ENCODE measurements around the gene IL1R2.

IL1R2 gene

GRCh38 chr2:102018823-102019445 is 27.2 kb downstream of the IL1R2 start:
- DNase-seq, result no peak

- DNase-seq, result peak in 55 of 58 donors; percentile 1 to 90 (median 58)
Measured at GRCh38 chr2:102020596-102021170, 28.9 kb downstream of the IL1R2 start.

- DNase-seq, result no peak
Measured at GRCh38 chr2:102021779-102022178, 30.0 kb downstream of the IL1R2 start.

GRCh38 chr2:102022884-102023539 is 31.3 kb downstream of the IL1R2 start:
- no peak for DNase-seq

- no peak for DNase-seq
Measured at GRCh38 chr2:102024410-102024809, 32.6 kb downstream of the IL1R2 start.

- DNase-seq, result no peak
Measured at GRCh38 chr2:102025016-102025501, 33.3 kb downstream of the IL1R2 start.

- no peak for DNase-seq
Measured at GRCh38 chr2:102025583-102026267, 34.0 kb downstream of the IL1R2 start.

GRCh38 chr2:102027036-102027980 is 35.5 kb downstream of the IL1R2 start:
- DNase-seq, result no peak

GRCh38 chr2:102028470-102028869 is 36.7 kb downstream of the IL1R2 start:
- DNase-seq, result no peak

- DNase-seq, result no peak
Measured at GRCh38 chr2:102029405-102029804, 37.6 kb downstream of the IL1R2 start.

- DNase-seq, result no peak
Measured at GRCh38 chr2:102029952-102030351, 38.2 kb downstream of the IL1R2 start.

- no peak for DNase-seq
Measured at GRCh38 chr2:102030502-102030854, 38.7 kb downstream of the IL1R2 start.

- DNase-seq, result no peak
Measured at GRCh38 chr2:102030855-102031527, 39.2 kb downstream of the IL1R2 start.

- no peak for DNase-seq
Measured at GRCh38 chr2:102032368-102033030, 40.7 kb downstream of the IL1R2 start.

GRCh38 chr2:102033031-102033749 is 41.4 kb downstream of the IL1R2 start:
- peak in 31 of 58 donors; percentile 3 to 62 (median 19) for DNase-seq

GRCh38 chr2:102033750-102034682 is 42.3 kb downstream of the IL1R2 start:
- DNase-seq, result no peak

- DNase-seq, result no peak
Measured at GRCh38 chr2:102034683-102035548, 43.2 kb downstream of the IL1R2 start.

All from anterior cingulate cortex (tissue), 58 donors.